ENCODE measurements around the gene ZFP92.
"Not testable (repeated sequence)": the region's sequence is repeated elsewhere in the genome, so short reads cannot be mapped to it uniquely, and the experiment has no call there.

Gene ZFP92

DNA sequence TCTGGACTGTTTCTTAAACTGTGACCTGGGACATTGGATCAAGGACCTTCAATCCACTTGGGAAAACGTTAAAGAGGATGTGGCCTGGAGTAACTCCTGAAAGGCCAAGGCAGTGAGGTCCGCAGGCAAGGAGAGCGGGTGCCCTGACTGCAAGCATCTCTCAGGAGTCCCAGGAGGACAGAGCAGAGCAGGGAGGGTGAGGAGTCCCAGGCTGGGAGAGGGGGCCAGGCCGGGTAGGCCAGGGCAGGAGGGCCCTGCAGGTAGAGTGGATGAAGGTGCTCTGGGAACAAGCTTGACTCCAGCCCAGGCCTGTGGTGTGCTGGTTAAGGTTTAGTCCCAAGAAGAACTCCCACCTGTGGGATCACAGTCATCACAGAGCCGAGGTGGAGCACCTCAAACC lies 23.9 kb upstream of the ZFP92 start:
- DNase-seq, result no peak

DNA sequence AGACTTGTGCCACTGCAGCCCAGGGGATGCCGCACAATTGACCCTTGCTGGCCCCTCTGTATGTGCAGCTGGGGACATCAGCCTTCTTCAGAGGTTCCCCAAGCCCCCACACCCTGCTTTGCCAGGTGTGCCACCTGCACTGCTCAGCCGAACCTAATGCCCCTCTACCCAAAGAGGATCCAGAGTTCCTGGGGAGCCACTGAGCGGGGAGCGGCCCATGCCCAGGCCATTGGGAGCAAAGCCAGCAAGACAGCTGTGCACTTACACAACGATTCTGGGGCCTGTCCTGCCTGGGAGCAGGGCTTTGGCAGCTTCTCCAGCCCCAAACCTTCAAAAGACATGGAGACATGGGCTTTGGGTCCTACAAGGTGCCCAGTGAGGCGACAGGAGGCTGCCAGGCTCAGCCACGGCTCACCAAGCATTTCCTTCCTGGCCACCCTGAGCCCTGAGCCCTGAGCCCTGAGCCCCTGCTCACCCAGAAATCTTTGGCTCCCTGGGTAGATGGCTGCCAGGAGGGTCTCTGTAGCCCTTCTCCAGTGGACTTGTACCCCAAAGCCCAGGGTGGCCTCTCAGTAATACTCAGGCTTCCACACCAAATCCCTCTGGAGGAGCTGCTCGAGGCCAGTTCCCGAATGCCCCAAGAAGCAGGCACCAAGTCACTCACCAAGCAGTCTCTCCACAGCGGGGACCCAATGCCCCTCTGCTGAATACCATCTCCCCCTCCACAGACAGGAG lies 23.1 kb upstream of the ZFP92 start:
- no peak for DNase-seq

DNA sequence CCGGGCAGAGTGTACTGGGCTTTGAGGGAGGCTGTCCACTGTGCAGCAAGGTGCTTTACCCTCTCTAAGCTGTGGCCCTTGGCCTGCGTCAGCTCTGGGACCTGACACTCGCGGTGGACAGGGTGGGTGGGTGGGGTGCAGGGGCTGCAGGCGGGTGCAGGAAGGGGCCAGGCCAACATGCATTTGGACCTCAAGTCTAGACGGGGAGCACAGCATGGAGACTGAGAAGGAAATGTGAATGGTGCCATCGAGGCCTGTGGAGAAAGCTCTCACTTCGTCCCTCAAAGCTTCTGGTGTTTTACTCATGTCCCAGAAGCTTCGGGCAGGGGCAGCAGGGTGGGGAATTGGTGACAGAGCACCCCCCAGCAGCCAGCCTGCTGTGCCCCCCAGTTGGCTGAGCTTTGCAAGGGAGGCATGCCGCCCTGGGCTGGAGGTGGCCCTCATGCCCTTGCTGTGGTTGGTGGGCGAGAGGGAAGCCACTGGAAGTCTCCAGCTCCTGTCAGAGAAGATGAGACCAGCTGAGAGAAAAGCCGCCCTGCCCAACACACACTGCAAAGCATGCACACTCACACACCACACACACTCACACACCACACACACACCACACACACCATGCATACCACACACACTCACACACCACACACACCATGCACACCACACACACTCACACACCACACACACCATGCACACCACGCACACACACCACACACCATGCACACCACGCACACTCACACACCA lies 22.4 kb upstream of the ZFP92 start:
- DNase-seq, result no peak

DNA sequence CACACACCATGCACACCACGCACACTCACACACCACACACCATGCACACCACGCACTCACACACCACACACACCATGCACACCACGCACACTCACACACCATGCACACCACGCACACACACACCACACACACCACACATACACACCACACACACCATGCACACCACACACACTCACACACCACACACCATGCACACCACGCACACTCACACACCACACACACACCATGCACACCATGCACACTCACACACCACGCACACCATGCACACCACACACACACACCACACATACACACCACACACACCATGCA lies 21.9 kb upstream of the ZFP92 start:
- DNase-seq, result not testable (repeated sequence)

DNA sequence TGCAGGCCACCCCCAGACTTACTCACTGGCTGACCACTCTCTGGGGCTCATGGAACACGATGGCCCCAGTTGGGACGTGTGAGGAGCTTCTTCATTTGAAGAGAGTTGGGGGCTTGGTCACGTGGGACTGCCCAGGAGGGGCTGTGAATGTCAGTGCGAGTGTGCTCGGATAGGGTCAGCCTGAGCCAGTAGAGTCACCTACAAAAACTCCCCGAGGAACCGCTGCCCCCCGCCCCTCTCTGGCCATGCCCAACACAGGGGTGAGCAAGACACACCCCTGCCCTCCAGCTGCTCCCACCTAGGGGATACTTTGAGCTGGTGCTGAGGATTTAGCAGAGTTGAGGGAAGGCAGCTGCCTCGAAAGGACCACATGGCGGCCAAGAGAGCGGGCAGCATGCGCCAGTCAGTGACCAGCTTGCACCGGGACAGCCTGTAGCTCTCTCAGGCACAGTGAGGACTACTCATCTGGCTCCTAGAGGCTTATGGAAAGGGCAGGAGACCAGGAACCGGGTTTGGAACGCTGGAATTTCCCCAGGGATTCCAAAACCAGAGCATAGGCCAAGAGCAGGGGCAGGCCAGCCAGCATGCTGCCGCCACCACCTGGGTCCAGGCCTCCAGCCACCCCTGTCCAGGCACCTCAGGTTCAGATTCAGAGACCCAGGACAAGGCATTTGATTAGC lies 18.5 kb upstream of the ZFP92 start:
- no peak for DNase-seq

DNA sequence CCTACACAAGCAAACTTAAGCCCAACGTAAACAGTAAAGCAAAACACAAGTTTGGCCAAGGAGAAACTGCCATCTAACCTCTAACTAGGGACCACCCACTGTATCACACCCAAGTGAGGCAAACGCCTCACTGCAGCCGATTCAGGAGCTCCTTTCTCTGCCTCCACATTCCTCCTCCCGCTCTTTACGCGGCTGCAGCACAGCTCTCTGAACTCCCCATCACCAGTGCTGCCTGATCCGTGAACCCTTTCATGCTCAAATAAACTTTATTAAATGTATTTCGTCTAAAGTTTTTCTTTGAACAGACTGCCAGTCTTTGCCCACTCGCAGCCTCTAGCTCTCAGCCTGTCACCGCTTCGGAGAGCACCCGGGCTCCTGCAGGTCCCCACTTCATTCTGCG lies 16.7 kb upstream of the ZFP92 start:
- no peak for DNase-seq

DNA sequence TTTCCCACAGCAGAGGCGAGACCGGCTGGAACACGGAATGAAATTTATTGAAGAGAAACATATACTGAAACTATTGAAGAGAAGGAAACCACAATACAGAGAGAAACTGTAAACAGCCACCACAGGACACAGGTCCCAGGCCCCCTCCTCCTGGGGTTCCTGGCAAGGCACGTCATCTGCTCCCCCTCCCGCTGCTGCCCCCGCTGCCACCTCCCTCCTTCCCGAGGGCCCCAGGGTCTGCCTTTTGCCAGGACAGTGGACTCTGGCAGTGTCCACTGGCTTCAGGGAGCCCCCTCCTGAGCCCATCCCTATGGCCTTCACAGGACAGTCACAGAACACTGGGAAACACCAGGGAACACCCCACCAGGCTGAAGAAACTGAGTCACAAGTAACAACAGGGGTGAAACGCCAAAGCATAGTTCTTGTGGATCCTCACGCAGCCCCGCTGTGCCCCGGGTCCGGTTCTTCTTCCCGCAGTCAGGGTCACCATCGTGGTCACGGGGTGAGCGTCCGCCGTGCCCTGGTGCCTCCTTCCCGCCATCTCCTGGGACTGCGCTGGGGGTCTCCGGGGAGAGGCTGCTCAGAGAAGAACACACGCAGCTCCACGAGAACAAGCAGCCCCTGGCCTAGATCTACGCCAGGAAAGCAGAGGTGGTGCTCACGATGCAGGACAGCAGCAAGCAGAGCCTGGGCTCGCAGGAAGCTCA lies 15.5 kb upstream of the ZFP92 start:
- no peak for DNase-seq

DNA sequence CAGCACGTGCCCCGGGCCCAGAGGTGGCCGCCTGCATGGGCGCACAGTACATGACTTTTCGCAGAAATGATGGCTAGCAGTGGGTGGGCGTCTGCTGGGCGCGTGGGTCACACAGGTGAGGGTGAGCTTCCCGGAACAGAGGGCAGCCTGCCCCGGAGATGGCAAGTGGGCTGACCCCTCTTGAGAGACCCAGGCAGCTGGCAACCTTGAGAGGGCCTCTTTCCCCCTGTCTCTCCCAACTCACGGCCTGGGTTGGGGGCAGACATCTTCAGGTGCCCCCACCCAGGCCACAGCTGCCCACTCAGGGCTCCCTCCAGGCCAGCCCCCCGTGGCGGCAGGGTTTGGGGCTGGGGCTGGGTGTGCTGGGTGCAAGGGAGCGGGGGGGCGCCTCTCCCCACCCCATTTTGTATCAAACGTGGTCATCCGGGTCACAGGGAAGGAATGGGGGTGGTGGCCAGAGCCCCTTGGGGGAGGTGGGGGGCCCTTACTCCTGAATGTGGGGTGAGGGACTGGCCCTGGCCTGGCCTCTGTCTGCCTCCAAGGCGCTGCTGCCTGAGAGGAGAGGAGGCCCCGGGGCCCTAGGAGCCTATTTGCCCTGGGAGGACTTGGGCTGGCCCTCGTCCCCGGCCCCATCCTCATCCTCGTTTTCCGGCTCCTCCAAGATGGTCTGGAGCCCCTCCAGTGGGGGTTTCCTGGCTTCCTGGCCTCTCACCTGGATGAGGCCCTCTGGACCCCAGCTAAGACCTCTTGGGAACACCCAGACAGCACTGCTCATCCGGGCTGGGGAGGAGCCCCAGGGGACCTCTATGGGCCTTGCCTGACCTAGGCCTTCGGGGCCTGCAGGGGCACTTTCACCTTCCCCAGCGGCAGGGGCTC lies 14.7 kb upstream of the ZFP92 start:
- DNase-seq, result no peak

DNA sequence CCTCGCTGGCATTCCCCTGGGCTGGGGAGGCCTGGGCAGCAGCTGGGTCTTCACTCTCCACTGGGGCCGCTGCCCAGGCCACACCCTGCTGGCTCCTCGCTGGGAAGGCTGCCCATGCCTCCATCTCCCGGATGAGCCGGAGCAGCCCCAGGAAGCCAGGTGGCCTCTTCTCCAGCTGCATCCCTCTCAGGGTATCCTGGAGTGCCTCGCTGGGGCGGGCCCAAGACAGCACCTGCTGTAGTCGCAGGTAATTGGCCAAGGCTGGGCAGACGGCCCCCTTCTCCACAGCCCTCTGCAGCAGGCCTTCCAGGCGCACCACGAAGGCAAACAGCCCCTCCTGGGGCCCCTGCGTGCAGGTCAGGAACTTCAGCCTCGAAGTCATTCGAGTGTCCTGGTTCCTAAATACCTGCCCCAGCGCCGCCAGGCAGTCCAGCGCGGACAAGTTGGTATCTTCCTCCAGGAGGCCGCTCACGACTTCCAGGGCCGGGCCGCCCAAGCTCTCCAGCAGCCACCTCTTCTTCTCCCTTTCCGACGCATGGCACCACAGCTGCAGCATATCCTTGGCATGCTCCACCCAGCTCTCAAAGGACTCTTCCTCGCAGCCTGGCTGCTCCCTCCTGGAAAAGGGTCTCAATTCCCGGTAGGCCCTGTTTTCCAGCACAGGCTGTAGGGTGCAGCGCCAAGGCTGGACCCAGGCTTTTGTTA lies 13.9 kb upstream of the ZFP92 start:
- no peak for DNase-seq

DNA sequence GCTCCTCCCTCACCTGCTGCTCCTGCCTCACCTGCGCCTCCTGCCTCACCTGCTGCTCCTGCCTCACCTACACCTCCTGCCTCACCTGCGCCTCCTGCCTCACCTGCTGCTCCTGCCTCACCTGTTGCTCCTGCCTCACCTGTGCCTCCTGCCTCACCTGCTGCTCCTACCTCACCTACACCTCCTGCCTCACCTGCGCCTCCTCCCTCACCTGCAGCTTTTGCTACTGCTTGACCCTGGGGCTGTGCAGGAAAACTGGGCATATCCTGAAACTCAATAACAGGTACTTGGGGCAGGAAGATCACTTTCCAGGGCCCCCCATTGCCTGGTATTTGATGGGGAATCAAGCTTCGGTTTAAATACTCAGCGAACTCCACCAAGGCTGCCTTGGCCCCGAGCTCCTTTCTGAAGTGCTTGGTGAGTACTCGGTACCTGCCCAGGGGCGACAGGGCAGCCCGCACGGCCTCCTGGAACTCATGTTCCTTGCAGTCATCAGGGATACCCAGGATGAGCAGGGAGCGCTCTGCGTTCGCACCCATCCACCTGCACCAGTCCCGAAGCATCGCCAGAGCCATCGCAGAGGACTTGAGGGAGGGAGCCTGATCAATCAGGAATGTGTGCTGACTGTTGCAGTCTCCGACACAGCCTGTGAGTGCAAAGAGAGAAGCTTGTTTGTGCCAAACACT lies 12.9 kb upstream of the ZFP92 start:
- no peak for DNase-seq

DNA sequence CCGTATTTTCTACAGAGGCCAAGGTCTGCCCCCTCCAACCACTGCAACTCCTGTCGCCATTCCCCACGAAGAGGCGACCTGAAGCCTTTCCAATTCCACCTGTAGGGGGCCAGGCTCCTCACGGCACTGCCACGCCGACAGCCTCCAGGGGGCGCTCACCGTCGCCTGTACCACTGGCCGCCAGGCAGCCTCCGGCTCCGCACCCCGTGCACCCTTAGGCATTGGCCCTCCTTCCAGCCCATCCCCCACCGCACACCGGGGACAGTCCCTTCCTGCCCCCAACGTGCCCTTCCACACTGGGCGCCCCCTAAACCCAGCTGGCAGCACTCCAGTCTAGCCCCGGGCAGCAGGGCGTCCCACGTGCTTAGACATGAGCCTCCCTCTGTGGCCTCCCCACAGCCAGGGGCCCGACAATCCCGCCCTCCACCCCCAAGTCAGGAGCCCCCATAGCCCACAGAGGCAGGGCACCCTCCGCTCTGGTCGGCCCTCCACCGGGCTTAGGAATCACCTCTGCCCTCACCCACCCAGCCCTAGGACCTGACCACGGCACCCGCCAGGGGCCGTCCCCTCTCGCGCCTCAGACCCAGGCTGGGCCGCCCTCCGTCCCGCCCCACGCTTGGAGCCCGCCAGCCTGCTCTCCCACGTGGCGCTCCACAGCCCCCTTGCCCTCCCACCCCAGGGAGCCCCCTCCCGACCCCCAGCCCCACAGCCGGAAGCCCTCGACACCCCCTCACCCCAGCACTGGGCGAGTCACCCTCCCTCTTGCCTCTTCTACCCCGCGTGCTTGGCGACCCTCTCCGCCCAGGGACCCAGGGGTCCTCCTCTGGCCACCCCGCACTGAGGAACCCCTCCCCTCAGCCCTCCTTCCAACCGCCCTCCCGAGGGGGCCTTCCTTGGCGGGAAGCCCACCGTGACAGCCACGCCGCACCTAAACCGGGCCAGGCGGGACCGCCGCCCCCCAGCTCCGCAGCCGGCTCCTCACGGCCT lies 10.8 kb upstream of the ZFP92 start:
- DNase-seq, result no peak

DNA sequence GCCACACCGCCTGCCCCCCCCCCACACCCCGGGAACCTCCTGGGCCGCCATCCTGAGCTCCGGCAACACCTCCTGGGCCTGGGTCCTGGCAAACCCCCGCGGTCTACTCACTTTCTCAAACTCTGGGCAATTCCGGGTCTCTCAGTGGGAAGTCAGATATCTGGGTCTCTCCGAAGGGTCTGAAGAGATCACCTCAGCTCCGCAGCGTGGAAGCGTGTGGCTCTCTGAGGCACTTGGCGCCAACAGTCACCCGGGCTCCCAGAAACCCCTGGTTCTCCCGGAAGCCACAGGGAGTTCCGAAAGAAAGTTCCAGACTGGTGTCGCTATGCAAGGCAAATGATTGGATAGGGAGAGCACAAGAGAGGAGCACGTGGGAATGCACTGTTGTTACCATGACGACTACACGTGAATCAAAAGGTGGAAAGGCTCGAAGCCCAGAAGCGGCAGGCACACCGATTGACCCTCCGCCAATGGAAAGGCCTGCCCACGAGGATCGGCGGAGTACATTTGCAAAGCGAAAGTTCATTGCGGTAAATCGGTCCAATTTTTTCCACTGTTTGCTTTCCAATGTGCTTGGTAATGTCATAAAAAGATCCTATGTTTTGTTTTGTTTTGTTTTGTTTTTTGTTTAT lies 10.0 kb upstream of the ZFP92 start, which contains the start of gene PNMA6E:
TSS of gene PNMA6E (minus strand) at position 218 of the 632 bp plus-strand sequence. CDS start 2,501 bp downstream, outside the sequence.
- no peak for DNase-seq

DNA sequence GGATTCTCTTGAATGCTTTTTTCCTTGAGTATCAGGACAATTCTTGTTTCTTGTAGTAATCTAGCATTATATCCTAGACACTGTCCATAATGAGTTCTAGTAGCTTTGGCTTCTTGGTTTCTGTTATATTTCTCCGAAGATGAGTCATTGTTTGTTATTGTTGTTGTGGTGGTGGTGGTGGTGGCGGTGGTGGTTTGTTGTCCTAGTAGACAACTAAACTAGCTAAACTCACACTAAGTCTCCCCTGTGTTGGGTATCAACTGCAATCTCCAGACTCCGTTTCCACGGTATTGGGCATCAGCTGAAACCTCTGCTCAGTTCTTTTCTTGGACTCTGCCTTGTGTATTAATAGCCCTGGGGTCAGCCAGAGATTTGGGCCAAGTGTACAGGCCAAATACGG lies 6.9 kb upstream of the ZFP92 start:
- not testable (repeated sequence) for DNase-seq

DNA sequence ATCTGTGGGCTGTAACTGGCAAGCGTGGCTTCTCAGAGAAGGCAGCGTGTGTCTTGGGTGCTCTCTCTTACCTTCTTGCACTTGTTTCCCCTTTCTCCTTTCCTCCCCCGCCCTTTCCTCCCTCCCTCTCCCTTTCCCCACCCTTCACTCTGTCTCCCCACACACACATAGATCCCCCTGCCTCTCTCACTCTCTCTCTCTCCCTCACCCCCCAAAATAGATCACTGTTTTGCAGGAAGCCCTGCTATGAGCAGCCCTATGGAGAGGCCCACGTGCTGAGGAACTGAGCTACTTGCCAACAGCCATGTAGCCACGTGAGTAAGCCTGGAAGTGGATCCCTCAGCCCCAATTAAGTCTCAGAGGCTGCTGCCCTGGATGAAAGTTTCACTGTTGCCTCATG lies 5.8 kb upstream of the ZFP92 start:
- peak; percentile 23 for DNase-seq

DNA sequence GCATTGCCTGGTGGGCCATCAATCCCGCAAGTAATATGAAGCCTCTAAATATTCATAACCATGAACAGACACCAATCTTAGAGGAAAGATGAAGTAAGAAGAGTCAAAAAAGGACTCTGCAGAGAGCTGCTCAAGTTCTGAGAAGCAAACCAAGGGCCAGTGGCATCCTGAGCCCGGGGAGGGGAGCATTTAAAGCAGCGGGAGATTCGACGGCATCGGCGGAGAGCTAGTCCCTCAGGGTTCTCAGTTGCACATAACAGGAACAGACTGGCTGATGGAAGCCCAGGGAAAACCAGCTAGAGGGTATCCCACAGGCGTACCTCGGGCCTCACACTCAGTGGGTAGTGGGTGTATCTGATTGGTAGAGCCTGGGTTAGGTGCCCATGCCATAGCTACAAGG lies 5.3 kb upstream of the ZFP92 start:
- no peak for DNase-seq

DNA sequence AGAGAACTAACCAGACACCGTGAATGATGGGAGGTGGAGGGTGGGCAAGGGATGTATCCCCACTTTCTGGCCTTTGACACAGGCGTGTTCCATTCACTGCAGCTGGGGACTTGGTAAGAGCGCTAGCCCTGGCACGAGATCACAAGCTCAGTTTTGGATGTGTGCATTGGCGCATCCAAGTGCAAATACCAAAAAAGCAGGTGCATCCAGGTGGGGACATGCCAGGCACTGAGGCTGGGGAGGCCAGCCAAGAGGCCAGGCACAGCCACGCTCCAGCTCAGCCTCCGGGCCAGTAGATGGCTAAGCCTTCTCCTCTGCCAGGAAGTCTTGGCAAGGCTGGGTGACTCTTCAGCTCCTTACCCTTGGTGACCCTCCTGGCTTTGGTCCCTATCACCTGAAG lies 4.4 kb upstream of the ZFP92 start:
- DNase-seq, result no peak

DNA sequence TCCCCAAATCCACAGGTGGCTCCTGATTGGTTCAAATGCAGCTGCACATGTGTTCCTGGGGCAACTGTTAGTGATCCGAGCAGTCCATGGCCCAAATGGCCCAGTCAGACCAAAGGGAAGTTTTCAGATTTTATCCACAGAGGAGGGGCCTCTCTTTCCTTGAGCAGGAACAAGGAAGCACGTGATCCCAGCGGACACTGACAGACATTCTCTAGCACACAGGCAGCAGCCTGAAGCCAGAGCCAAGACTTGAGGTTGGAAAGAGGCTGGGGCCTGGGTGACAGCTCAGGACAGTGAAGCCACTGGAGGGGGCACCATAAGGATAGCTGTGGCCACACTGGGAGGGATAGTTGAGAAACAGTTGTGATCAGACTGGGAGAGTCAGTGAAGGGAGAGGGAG lies 3.5 kb upstream of the ZFP92 start:
- DNase-seq, result no peak

DNA sequence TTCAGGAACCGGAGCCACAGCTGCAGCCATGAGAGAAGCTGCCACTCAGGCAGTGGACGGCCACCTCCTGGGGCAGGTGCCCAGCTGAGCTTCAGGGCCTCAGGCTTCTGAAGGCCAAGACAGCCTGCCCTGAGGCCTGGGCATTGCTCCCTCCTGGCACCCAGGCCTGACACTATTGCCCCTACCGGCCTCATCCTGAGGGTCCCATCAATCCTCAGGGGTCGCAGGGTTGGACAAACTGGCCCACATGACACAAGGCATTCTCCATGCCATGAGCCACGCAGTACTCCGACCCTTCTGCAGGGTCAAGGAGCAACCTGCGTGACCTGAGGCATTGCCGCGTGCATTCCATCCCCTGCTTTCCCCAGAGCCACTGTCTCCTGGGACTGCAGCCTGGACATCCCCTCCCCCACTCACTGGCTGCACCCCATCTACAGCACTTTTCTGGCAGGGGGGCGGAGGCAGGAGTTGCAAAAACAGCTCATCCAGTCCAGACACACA lies 3.0 kb upstream of the ZFP92 start:
- DNase-seq, result no peak

DNA sequence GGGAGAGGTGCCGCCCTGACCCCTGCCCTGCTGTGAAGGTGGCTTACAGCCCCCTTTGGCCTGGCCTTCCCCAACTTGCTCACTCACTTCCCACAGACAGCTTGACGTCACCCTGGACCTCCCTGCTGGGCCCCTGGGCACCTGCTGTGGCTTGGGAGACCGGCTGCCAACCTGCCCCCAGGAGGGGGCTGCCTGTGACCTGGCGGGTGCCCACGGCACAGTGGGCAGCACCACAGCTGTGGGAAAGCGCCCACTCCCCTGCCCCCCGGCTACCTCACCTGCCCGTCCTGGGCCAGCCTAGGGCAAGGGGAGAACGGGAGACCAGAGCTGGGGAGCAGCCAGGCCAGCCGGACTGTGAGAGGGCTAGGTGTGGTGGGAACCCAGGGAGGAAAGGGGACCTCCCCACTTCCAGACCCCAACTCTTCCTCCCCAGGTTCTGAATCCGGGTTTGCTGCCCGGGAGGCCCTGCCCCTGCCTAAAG lies 2.4 kb upstream of the ZFP92 start:
- DNase-seq, result no peak
